GM21360 (cell line): Measurements from ENCODE around the gene NANOS2.
"Not testable (repeated sequence)": the region's sequence is repeated elsewhere in the genome, so short reads cannot be mapped to it uniquely, and the experiment has no call there.

Experiments
- ATAC-seq: cut with Tn5 transposase; IDR thresholded peaks from one replicate; pipeline ENCODE4 v1.9.1; 2021; ENCODE audit warnings: mild to moderate bottlenecking, moderate library complexity; ENCODE audit not compliant: unreplicated experiment

The NANOS2 gene

GRCh38 chr19:45895983-45896599, 18.5 kb downstream of the NANOS2 start:
- ATAC-seq, result not testable (repeated sequence)

DNA sequence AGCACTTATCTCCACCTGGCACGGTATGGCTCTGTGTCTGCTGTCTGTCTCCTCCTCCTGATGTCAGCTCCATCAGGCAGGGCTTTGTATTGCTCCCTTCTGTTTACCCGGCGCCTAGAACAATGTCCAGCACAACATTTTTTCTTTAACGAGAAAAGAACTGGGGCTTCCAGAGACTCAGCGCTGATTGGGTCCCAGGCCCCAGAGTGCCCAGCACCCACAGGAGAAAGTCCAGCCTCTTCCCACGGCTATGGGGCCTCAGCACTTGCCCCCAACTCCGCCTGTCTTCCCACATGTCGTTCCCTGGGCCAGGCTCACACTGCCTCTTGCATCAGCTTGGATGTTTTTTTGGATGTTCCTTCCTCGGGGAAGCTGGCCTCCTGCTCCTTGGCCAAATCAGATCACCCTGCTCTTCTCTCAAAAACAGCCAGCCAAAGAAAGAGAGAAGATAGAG, 19.0 kb downstream of the NANOS2 start:
- no peak for ATAC-seq

DNA sequence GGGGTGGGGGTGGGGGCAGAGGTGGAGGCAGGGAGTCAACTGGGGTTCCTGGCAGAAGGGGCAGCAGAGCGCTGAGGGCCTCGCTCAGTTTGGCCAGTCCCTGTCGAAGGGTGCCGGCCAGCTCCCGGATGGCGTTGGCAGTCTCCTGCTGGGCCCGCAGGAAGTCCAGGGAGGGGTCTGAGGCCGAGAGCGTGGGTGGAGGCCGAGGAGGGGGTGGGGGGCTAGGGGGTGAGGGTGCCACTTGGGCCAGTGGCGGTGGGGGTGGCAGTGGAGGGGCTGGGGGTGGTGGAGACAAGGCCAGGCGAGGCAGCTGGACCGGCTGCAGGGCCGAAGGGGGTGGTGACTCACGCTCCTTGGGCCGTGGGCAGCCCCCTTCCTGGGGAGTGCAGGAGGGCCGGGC, 23.7 kb downstream of the NANOS2 start:
- no peak for ATAC-seq

- ATAC-seq, result no peak
Observed at GRCh38 chr19:45889210-45889885, 25.2 kb downstream of the NANOS2 start.

GRCh38 chr19:45887200-45887710, 27.3 kb downstream of the NANOS2 start:
- no peak for ATAC-seq

GRCh38 chr19:45886427-45887199, 28.0 kb downstream of the NANOS2 start:
- ATAC-seq, result peak; percentile 44

GRCh38 chr19:45885556-45886426, 28.8 kb downstream of the NANOS2 start, which contains the start of gene IRF2BP1:
TSS of gene IRF2BP1 (minus strand) at chr19:45886141. CDS start at chr19:45885774, 367 bp downstream.
- peak; percentile 40 for ATAC-seq

GRCh38 chr19:45884682-45885555, 29.7 kb downstream of the NANOS2 start:
- ATAC-seq, result no peak

- ATAC-seq, result no peak
Observed at GRCh38 chr19:45883881-45884681, 30.5 kb downstream of the NANOS2 start.

GRCh38 chr19:45883586-45883880, 31.0 kb downstream of the NANOS2 start:
- no peak for ATAC-seq

- ATAC-seq, result no peak
Observed at GRCh38 chr19:45882652-45883585, 31.7 kb downstream of the NANOS2 start.

DNA sequence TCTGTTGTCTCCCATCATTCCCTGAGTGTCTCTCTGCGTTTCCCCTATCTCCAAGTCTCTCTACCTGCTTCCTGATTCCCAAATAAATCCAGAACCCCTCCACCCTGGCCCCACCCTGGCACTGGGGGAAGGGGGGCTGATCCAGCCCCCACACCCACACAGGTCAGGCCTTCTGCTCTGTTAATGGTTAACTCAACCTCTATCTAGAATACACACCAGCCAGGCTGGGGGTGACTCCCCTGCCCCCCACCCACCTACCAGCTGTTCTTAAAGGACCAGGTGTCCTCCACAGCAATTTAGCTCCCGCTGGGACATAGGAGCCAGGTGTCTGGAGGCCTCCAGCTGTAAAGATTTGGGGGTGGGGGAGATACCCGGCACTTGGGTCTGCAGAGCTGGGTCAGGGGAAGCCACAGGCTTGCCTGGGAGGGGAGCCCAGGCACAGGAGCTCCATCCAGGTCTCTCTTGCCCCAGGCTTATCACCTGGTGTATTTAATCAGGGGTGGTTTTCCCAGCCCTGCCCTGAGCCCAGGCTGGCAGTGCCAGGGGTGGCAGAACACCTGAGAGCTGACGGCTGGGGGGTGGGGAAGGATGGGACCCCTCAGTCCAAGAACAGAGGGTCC, 32.6 kb downstream of the NANOS2 start:
- ATAC-seq, result no peak

GRCh38 chr19:45881082-45881908, 33.3 kb downstream of the NANOS2 start:
- no peak for ATAC-seq

DNA sequence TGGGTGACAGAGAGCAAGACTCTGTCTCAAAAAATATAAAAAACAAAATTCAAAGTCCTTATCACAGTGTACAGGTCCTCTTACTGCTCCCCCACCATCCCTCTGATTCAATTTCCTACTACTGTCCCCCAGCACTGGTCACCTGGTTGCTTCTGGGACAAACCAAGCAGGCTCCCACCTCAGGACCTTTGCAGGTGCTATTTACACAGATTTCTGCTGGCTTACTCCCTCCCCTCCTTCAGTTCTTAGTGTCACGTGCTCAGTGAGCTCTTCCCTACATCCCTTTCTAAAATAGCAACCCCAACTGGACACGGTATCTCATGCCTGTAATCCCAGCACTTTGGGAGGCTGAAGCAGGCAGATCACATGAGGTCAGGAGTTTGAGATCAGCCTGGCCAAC, 34.6 kb downstream of the NANOS2 start:
- no peak for ATAC-seq

GRCh38 chr19:45879055-45879454, 35.5 kb downstream of the NANOS2 start:
- no peak for ATAC-seq

DNA sequence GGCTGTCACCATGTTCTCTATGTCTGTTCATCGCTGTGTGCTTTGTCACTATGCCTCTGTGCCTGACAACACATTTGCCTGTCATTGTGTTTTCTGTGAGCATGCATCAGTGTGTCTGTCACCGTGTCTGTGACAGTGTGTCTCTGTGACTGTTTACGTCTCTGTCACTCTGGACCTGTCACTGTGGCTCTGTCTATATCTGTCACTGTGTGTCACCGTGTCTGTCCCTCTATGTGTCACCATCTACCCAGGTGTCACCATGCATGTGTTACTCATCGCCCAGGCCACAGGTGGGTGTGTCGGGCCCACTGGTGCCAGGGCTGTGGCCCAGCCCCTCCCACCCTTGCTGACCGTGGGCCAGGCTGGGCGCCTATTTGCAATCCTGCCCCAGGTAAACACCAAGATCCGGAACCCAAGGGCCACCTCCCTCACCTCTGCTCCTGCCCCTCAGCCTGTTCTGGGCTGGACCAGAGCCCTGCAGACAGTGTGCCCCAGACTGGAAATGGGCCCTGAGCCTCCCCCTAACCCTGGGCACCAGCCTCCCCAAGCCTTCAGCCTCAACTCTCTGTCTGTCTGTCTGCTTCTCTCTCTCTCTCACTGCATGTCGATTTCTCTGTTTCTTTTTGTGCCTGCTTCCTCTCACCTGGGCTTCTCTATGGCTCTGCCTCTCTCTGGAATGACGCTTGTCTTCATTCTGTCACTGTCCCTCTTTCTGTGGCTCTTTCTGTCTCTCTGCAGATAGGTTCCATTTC, 36.4 kb downstream of the NANOS2 start:
- ATAC-seq, result no peak
